Endothelial cell of umbilical vein (primary cell): ENCODE measurements around the gene ZNF428. TPM values are rescaled to one million over a fixed set of nuclear protein-coding genes. Genes with fewer than 3 reads are reported as not detected.

ENCODE experiments used
- BruUV-seq: library from RNA; stranded (reverse); fragments of 400-500 nt; replicated peaks from 2 replicates; lab custom pipeline; 2021; lab: Mats Ljungman, UMichigan
- CTCF ChIA-PET: fragments of 300-600, 350-600 bp; sonication (Branson Sonifier 250); formaldehyde crosslinking; loops from one replicate; lab custom pipeline; 2021; ENCODE audit warnings: antibody characterized with exemption, inconsistent platforms; lab: Charles Lee
- POLR2A ChIA-PET: fragments of 300-600, 350-600 bp; sonication (Branson Sonifier 250); formaldehyde crosslinking; loops from one replicate; lab custom pipeline; 2021; ENCODE audit warnings: antibody characterized with exemption, inconsistent platforms; lab: Charles Lee
- DNase-seq: peaks from one replicate; pipeline ENCODE4 v3.0.0-alpha.2; 2011; ENCODE audit warnings: low read depth, low spot score
- FAIRE-seq: peaks from 2 replicates; lab custom pipeline; 2011; peaks lifted over from hg19 to GRCh38; lab: Jason Lieb, UNC
- H2AFZ ChIP-seq: 2 replicates; pipeline ENCODE4 v1.6.0; 2012; ENCODE audit warnings: low read depth, low read length, control low read depth, inconsistent platforms
- H3K27ac ChIP-seq: 2 replicates; pipeline ENCODE4 v1.5.1; 2011; ENCODE audit warnings: low read depth, mild to moderate bottlenecking, control low read depth, low read length, moderate library complexity; ENCODE audit not compliant: insufficient read depth
- H3K27me3 ChIP-seq, 2 experiments: 2 replicates each; pipeline versions ENCODE4 v1.6.0 to v1.6.1; 2011; ENCODE audit warnings: low read length in 2 of 2, mixed read lengths in 1 of 2; ENCODE audit not compliant: control insufficient read depth in 2 of 2, insufficient read depth in 2 of 2
- H3K36me3 ChIP-seq, 2 experiments: 2 replicates in 1 of 2; 3 replicates in 1 of 2; pipeline ENCODE4 v1.5.1; 2011; ENCODE audit warnings: low read length in 2 of 2, mild to moderate bottlenecking in 1 of 2, moderate library complexity in 1 of 2; ENCODE audit not compliant: control insufficient read depth in 2 of 2, insufficient read depth in 2 of 2; ENCODE audit errors: extremely low read depth in 1 of 2
- H3K4me1 ChIP-seq: 3 replicates; pipeline ENCODE4 v1.5.1; 2011; ENCODE audit warnings: mild to moderate bottlenecking, low read length; ENCODE audit not compliant: control insufficient read depth, insufficient read depth; ENCODE audit errors: extremely low read depth
- H3K4me2 ChIP-seq: 2 replicates; pipeline ENCODE4 v1.6.1; 2011; ENCODE audit warnings: low read length, control low read depth, mixed read lengths; ENCODE audit not compliant: insufficient read depth
- H3K4me3 ChIP-seq, 3 experiments: fragments of 200-600 bp in 1 of 3; sonication (generic), shearing (Covaris generic) in 1 of 3; replicated peaks in 1 of 3; 2 replicates each; pipeline ENCODE4 v1.5.1; 2011 to 2016; ENCODE audit warnings: control low read depth in 3 of 3, low read length in 3 of 3, mild to moderate bottlenecking in 2 of 3, inconsistent platforms in 1 of 3, low read depth in 1 of 3, moderate library complexity in 1 of 3; ENCODE audit not compliant: insufficient read depth in 1 of 3
- H3K79me2 ChIP-seq: 2 replicates; pipeline ENCODE4 v1.6.0; 2012; ENCODE audit warnings: low read length, inconsistent platforms; ENCODE audit not compliant: control insufficient read depth, insufficient read depth
- H3K9ac ChIP-seq: replicated peaks from 2 replicates; pipeline ENCODE3; 2011; ENCODE audit warnings: low read length, control low read depth; ENCODE audit not compliant: insufficient read depth; ENCODE audit errors: extremely low read depth
- H3K9me1 ChIP-seq: replicated peaks from 3 replicates; pipeline ENCODE4 v1.6.0; 2011; ENCODE audit warnings: mild to moderate bottlenecking, low read length; ENCODE audit not compliant: control insufficient read depth, insufficient read depth; ENCODE audit errors: extremely low read depth
- H3K9me3 ChIP-seq: replicated peaks from 2 replicates; pipeline ENCODE4 v1.5.1; 2012; ENCODE audit warnings: low read length, inconsistent platforms; ENCODE audit not compliant: control insufficient read depth, insufficient read depth
- H4K20me1 ChIP-seq: replicated peaks from 2 replicates; pipeline ENCODE3; 2011; ENCODE audit warnings: mild to moderate bottlenecking, low read length; ENCODE audit not compliant: control insufficient read depth, insufficient read depth; ENCODE audit errors: extremely low read depth
- EZH2 ChIP-seq: IDR thresholded peaks from 2 replicates; pipeline ENCODE4 v1.6.1; 2012; ENCODE audit warnings: borderline replicate concordance, low read depth, mild to moderate bottlenecking, moderate library complexity, low read length, inconsistent platforms; ENCODE audit not compliant: severe bottlenecking
- FOS ChIP-seq: IDR thresholded peaks from 2 replicates; pipeline ENCODE4 v1.6.1; 2011; ENCODE audit warnings: mild to moderate bottlenecking, low read length, moderate library complexity, borderline replicate concordance; ENCODE audit not compliant: insufficient read depth
- GATA2 ChIP-seq: IDR thresholded peaks from 2 replicates; pipeline ENCODE4 v1.7.0; 2011; ENCODE audit warnings: low read depth, mild to moderate bottlenecking, moderate library complexity, mixed read lengths, low read length; ENCODE audit not compliant: insufficient read length, insufficient read depth
- JUN ChIP-seq: IDR thresholded peaks from 2 replicates; pipeline ENCODE4 v1.6.1; 2011; ENCODE audit warnings: borderline replicate concordance, low read depth; ENCODE audit not compliant: insufficient read length, insufficient read depth
- MYC ChIP-seq: IDR thresholded peaks from one replicate; pipeline ENCODE4 v1.6.1; 2011; ENCODE audit warnings: mild to moderate bottlenecking, low read depth, low read length
- POLR2A ChIP-seq: IDR thresholded peaks from 2 replicates; pipeline ENCODE4 v1.6.1; 2012; ENCODE audit warnings: low read depth, mild to moderate bottlenecking, control low read depth, low read length
- POLR2AphosphoS5 ChIP-seq: IDR thresholded peaks from 2 replicates; pipeline ENCODE4 v1.6.1; 2012; ENCODE audit warnings: low read depth, mild to moderate bottlenecking, control low read depth, low read length, moderate library complexity; ENCODE audit not compliant: insufficient read depth
- dilution Hi-C: fragments of 300-500 bp; cut with MboI; formaldehyde crosslinking; loops from one replicate; pipeline ENCODE4 v1.15.0; 2019; ENCODE audit warnings: low sequenced_read_pairs; ENCODE audit not compliant: extremely low pct_ligation_motif_present
- intact Hi-C: fragments of 100-400 bp; cut with micrococcal nuclease; formaldehyde crosslinking; loops from one replicate; pipeline ENCODE4 v1.10.0; 2022
- polyA plus RNA-seq, 4 experiments: library from polyadenylated mRNA; depleted of rRNA in 3 of 4; stranded (reverse) in 3 of 4; unstranded in 1 of 4; fragments of >200 nt; gene quantifications; 2 replicates each; pipeline versions ENCODE4 v1.2.1 to v1.2.3, GENCODE V29; 2011 to 2012; ENCODE audit warnings: missing spikeins in 1 of 4
- total RNA-seq: library from RNA; stranded (reverse); gene quantifications from 2 replicates; pipeline ENCODE4 v1.2.3, GENCODE V29; 2021
- TF ChIP-seq, protein P1 (sequence below): IDR thresholded peaks from 2 replicates; pipeline ENCODE4 v1.6.1; 2011; ENCODE audit not compliant: insufficient read depth, insufficient read length
- TF ChIP-seq, protein P2 (sequence below), 2 donors: IDR thresholded peaks; 1 replicate in 1 of 2; 2 replicates in 1 of 2; pipeline ENCODE4 v1.5.1; 2011; ENCODE audit warnings: low read length in 2 of 2, mild to moderate bottlenecking in 2 of 2, moderate library complexity in 2 of 2, control low read depth in 1 of 2, inconsistent platforms in 1 of 2, low read depth in 1 of 2; ENCODE audit not compliant: insufficient read depth in 1 of 2; ENCODE audit errors: extremely low read depth in 1 of 2

ZNF428 gene
- total and polyA plus RNA-seq, 2 donors (not counting 3 experiments of a cell fraction or from before 2014, with no cell fraction given), result 29.2 to 56.2 TPM

DNA sequence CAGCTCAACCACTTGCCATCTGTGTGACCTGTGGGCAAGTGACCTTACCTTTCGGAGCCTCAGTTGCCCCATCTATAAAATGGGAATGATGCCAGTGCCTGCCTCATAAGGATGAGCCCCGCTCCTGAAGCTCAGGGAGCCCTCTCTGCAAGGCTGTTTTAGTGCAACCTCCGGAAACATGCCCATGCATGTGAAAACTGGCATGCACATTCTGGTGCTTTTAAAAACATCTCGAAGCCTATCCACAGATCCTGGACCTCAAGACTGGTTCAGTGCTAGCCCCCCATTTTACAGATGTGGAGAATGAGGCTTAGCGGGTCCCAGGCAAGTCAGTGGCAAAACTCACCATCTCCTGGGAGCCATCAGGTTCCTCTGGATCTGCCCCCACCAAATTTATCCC is 14.6 kb upstream of the ZNF428 start:
- Histone ChIP-seq H3K36me3 (no peaks in the 10 kb centered on the region), H3K9me3 (no peaks in the 10 kb centered on the region), H3K9me1 (no peaks in the 10 kb centered on the region), H3K27ac (no peak overlapping the region), H3K9ac (no peak overlapping the region), H3K4me2 (no peak overlapping the region), H3K4me1 (no peaks in the 10 kb centered on the region), H3K27me3 (peaks cover 10 to 19% of the 10 kb centered on the region in 2 experiments), H3K79me2 (no peaks in the 10 kb centered on the region), H3K4me3 (no peak overlapping the region), H4K20me1 (no peaks in the 10 kb centered on the region), H2AFZ (no peak overlapping the region)
- FAIRE-seq (no peak), DNase-seq (no peak)
- intact Hi-C loops (no loop called here), dilution Hi-C loops (no loop called here)
- CTCF ChIA-PET, result no interaction called here
- TF ChIP-seq POLR2AphosphoS5 (no peak), MYC (no peak), JUN (no peak), GATA2 (no peak), POLR2A (no peak), FOS (no peak), EZH2 (no peak)
- TF ChIP-seq, protein P1, sequence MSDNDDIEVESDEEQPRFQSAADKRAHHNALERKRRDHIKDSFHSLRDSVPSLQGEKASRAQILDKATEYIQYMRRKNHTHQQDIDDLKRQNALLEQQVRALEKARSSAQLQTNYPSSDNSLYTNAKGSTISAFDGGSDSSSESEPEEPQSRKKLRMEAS, result no peak
- TF ChIP-seq, protein P2, sequence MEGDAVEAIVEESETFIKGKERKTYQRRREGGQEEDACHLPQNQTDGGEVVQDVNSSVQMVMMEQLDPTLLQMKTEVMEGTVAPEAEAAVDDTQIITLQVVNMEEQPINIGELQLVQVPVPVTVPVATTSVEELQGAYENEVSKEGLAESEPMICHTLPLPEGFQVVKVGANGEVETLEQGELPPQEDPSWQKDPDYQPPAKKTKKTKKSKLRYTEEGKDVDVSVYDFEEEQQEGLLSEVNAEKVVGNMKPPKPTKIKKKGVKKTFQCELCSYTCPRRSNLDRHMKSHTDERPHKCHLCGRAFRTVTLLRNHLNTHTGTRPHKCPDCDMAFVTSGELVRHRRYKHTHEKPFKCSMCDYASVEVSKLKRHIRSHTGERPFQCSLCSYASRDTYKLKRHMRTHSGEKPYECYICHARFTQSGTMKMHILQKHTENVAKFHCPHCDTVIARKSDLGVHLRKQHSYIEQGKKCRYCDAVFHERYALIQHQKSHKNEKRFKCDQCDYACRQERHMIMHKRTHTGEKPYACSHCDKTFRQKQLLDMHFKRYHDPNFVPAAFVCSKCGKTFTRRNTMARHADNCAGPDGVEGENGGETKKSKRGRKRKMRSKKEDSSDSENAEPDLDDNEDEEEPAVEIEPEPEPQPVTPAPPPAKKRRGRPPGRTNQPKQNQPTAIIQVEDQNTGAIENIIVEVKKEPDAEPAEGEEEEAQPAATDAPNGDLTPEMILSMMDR (IDR thresholded peaks at IDR 0.05; ENCODE audit: extremely low read depth in 1 of 2, insufficient read depth in 1 of 2, low read depth in 1 of 2, low read length in 2 of 2), result no peak
- POLR2A ChIA-PET, result no interaction called here
- BruUV-seq, result no TSS peak
